Upper lobe of left lung (tissue), 4 donors: ENCODE results near the gene CMTM1.

Experiments
- EP300 ChIP-seq, 4 donors: sonication (generic); formaldehyde crosslinking; IDR thresholded peaks; one replicate each; pipeline ENCODE4 v1.5.1; 2017; ENCODE audit warnings: antibody characterized with exemption in 4 of 4, control low read depth in 2 of 4
- POLR2A ChIP-seq, 4 donors: fragments of 450-650 bp; IDR thresholded peaks; one replicate each; pipeline ENCODE4 v1.5.1; 2016 to 2017; ENCODE audit warnings: antibody characterized with exemption in 4 of 4, mild to moderate bottlenecking in 2 of 4
- POLR2AphosphoS5 ChIP-seq, 2 donors: sonication (generic); formaldehyde crosslinking; IDR thresholded peaks; one replicate each; pipeline ENCODE4 v1.5.1; 2017; ENCODE audit warnings: antibody characterized with exemption in 2 of 2
- TF ChIP-seq, protein P1 (sequence below), 6 experiments: fragments of 450-650 bp in 4 of 6; fragments of 200-600 bp in 2 of 6; sonication (generic) in 2 of 6; IDR thresholded peaks; one replicate each; pipeline ENCODE4 v1.5.1; 2016 to 2019; ENCODE audit warnings: antibody characterized with exemption in 6 of 6

- TF ChIP-seq, protein P1, sequence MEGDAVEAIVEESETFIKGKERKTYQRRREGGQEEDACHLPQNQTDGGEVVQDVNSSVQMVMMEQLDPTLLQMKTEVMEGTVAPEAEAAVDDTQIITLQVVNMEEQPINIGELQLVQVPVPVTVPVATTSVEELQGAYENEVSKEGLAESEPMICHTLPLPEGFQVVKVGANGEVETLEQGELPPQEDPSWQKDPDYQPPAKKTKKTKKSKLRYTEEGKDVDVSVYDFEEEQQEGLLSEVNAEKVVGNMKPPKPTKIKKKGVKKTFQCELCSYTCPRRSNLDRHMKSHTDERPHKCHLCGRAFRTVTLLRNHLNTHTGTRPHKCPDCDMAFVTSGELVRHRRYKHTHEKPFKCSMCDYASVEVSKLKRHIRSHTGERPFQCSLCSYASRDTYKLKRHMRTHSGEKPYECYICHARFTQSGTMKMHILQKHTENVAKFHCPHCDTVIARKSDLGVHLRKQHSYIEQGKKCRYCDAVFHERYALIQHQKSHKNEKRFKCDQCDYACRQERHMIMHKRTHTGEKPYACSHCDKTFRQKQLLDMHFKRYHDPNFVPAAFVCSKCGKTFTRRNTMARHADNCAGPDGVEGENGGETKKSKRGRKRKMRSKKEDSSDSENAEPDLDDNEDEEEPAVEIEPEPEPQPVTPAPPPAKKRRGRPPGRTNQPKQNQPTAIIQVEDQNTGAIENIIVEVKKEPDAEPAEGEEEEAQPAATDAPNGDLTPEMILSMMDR (IDR thresholded peaks at IDR 0.05), result no peak
- TF ChIP-seq POLR2AphosphoS5 (IDR thresholded peaks at IDR 0.05), result peak in 1 of 2 donors; percentile 78
- TF ChIP-seq POLR2A (IDR thresholded peaks at IDR 0.05), result peak in 1 of 4 donors; percentile 21
- peak in 1 of 4 donors; percentile 20 for TF ChIP-seq EP300 (IDR thresholded peaks at IDR 0.05)
Measured at GRCh38 chr16:66521951-66522771, 44.1 kb upstream of the CMTM1 start.
